A673 (cell line): ENCODE measurements around the gene SCARF1.

Experiments used
- EZH2 ChIP-seq: fragments of 200-600 bp; sonication (generic); IDR thresholded peaks from 2 replicates; pipeline ENCODE4 v1.6.1; 2017; ENCODE audit warnings: borderline replicate concordance, low read depth, mild to moderate bottlenecking, mixed read lengths, antibody characterized with exemption, low read length; ENCODE audit not compliant: poor library complexity, severe bottlenecking
- TF ChIP-seq, protein P1 (sequence below): fragments of 300-800, 200-600 bp; sonication (generic); conservative IDR thresholded peaks from 2 replicates; pipeline ENCODE4 v1.5.1; 2017; ENCODE audit warnings: low read depth, mild to moderate bottlenecking, antibody characterized with exemption, low read length, moderate library complexity, mixed read lengths

DNA sequence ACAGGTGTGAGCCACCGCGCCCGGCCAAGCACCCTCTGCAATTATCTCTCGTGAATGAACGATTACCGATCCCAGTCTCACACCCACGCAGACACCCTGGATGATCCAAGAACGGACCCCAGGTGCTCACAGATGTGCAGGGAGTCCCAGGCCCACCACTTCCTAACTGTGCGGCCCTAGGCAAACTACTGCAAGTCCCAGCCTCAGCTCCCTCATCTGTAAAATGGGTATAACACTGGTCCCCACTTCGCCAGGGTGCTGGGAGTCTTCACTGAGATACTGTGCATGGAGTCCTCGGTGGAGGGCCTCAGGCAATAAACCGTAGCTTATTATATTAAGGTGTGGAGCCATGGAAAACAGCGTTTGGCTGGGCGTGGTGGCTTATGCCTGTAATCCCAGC is 61.4 kb downstream of the SCARF1 start:
- TF ChIP-seq, protein P1, sequence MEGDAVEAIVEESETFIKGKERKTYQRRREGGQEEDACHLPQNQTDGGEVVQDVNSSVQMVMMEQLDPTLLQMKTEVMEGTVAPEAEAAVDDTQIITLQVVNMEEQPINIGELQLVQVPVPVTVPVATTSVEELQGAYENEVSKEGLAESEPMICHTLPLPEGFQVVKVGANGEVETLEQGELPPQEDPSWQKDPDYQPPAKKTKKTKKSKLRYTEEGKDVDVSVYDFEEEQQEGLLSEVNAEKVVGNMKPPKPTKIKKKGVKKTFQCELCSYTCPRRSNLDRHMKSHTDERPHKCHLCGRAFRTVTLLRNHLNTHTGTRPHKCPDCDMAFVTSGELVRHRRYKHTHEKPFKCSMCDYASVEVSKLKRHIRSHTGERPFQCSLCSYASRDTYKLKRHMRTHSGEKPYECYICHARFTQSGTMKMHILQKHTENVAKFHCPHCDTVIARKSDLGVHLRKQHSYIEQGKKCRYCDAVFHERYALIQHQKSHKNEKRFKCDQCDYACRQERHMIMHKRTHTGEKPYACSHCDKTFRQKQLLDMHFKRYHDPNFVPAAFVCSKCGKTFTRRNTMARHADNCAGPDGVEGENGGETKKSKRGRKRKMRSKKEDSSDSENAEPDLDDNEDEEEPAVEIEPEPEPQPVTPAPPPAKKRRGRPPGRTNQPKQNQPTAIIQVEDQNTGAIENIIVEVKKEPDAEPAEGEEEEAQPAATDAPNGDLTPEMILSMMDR, result no peak
- no peak for TF ChIP-seq EZH2
